K562 (cell line): Measurements from ENCODE around the gene COL1A1.

Experiments
- CLOCK ChIP-seq: fragments of 250-450 bp; sonication (Bioruptor Pico); IDR thresholded peaks from 2 replicates; pipeline ENCODE4 v1.4.0; 2020; ENCODE audit warnings: mild to moderate bottlenecking, moderate library complexity, borderline replicate concordance
- CTCF ChIP-seq, 3 experiments: IDR thresholded peaks in 2 of 3; conservative IDR thresholded peaks in 1 of 3; 2 replicates each; pipeline ENCODE4 v1.5.1; 2011 to 2012; ENCODE audit warnings: low read length in 3 of 3, mild to moderate bottlenecking in 3 of 3, control low read depth in 2 of 3, improper control_type of control experiment in 1 of 3, inconsistent platforms in 1 of 3, low read depth in 1 of 3, mixed read lengths in 1 of 3, moderate library complexity in 1 of 3; ENCODE audit not compliant: insufficient read depth in 2 of 3
- EZH2 ChIP-seq: IDR thresholded peaks from 2 replicates; pipeline ENCODE4 v1.6.1; 2012; ENCODE audit warnings: low read depth, mild to moderate bottlenecking, inconsistent platforms, low read length, borderline replicate concordance
- NR2C2 ChIP-seq, 2 experiments: fragments of 200-800 bp in 1 of 2; sonication (Bioruptor generic) in 1 of 2; sonication (generic) in 1 of 2; formaldehyde crosslinking in 1 of 2; IDR thresholded peaks; 2 replicates each; pipeline versions ENCODE4 v1.6.1 to v1.8.0; 2016 to 2022; ENCODE audit warnings: mild to moderate bottlenecking in 1 of 2, missing compliant biosample characterization in 1 of 2, missing genetic modification characterization in 1 of 2, missing genetic modification reagents in 1 of 2
- PHF21A ChIP-seq: fragments of 450-650 bp; IDR thresholded peaks from 2 replicates; pipeline ENCODE4 v1.6.1; 2017; ENCODE audit warnings: low read depth, borderline replicate concordance
- PKNOX1 ChIP-seq: fragments of 450-650 bp; IDR thresholded peaks from 2 replicates; pipeline ENCODE4 v1.6.1; 2016
- RB1 ChIP-seq: fragments of 450-650 bp; IDR thresholded peaks from 2 replicates; pipeline ENCODE4 v1.6.1; 2017; ENCODE audit warnings: low read depth, mild to moderate bottlenecking
- SIN3A ChIP-seq, 2 experiments: fragments of 150-350 bp in 1 of 2; IDR thresholded peaks; 2 replicates each; pipeline ENCODE4 v1.6.1; 2011 to 2016; ENCODE audit warnings: borderline replicate concordance in 2 of 2, low read depth in 2 of 2, low read length in 2 of 2, mild to moderate bottlenecking in 2 of 2, moderate library complexity in 2 of 2; ENCODE audit not compliant: control insufficient read depth in 1 of 2
- SREBF1 ChIP-seq: fragments of 150-350 bp; IDR thresholded peaks from 2 replicates; pipeline ENCODE4 v1.6.1; 2014; ENCODE audit warnings: antibody characterized with exemption, low read depth, low read length, borderline replicate concordance
- TAF7 ChIP-seq: fragments of 450-650 bp; IDR thresholded peaks from 2 replicates; pipeline ENCODE4 v1.6.1; 2016; ENCODE audit warnings: missing genetic modification characterization, missing compliant biosample characterization
- TBP ChIP-seq: optimal IDR thresholded peaks from 2 replicates; pipeline ENCODE3; 2011; ENCODE audit warnings: low read depth, low read length, improper control_type of control experiment
- TEAD1 ChIP-seq, 2 experiments: fragments of 450-650 bp in 1 of 2; sonication (generic) in 1 of 2; formaldehyde crosslinking; IDR thresholded peaks; 2 replicates each; pipeline versions ENCODE4 v1.4.0 to v1.8.0; 2020 to 2022; ENCODE audit warnings: mild to moderate bottlenecking in 2 of 2, missing genetic modification reagents in 1 of 2
- USF1 ChIP-seq: sonication (generic); formaldehyde crosslinking; IDR thresholded peaks from 2 replicates; pipeline ENCODE4 v1.9.0; 2022; ENCODE audit warnings: mild to moderate bottlenecking, missing genetic modification reagents

GRCh38 chr17:50177983-50178834 lies 23.2 kb downstream of the COL1A1 start:
- TF ChIP-seq TBP (no peak), RB1 (peak; percentile 40; the same call in 1 of the 2 replicates), SIN3A (IDR thresholded peaks at IDR 0.05; ENCODE audit: borderline replicate concordance in 2 of 2, control insufficient read depth in 1 of 2, low read depth in 2 of 2, low read length in 2 of 2) (no peak), NR2C2 (CRISPR knock-in tag; IDR thresholded peaks at IDR 0.05) (no peak), NR2C2 (tag; IDR thresholded peaks at IDR 0.05) (no peak), SREBF1 (no peak), CLOCK (CRISPR knock-in tag) (no peak), PKNOX1 (no peak), PHF21A (no peak), TAF7 (tag) (no peak), CTCF (IDR thresholded peaks at IDR 0.05 in 2 of 3, conservative IDR thresholded peaks at IDR 0.05 in 1 of 3; ENCODE audit: insufficient read depth in 2 of 3, low read depth in 1 of 3, low read length in 3 of 3) (peak; percentile 68 to 81 (median 79)), TEAD1 (CRISPR knock-in tag; IDR thresholded peaks at IDR 0.05) (peak in 1 of 2 experiments; percentile 81; a peak in 1 of 4 replicates), EZH2 (no peak), USF1 (CRISPR knock-in tag) (peak; percentile 84)
